Amygdala (tissue), 56 donors: ENCODE results near the gene RLF.

Experiments
- DNase-seq, 56 donors: peaks; one replicate each; lab custom pipeline; 2025; lab: John Stamatoyannopoulos, UW

Gene RLF

DNA sequence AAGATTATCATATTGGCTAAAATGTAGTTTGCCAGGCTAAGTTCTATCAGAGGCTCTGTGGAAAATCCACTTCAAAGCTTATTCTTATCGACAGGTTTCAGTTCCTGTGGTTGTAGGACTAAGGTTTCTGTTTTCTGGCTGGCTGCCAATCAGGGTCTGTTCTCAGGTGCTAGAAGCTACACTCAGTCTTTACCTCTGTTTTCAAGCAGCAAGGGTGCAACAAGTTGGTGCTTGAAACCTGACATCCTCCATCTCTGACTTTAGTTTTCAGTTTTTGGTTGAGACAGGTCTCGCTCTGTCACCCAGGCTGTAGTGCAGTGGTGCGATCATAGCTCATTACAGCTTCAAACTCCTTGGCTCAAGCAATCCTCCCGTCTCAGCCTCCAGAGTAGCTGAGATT is 71.3 kb downstream of the RLF start:
- no peak for DNase-seq

DNA sequence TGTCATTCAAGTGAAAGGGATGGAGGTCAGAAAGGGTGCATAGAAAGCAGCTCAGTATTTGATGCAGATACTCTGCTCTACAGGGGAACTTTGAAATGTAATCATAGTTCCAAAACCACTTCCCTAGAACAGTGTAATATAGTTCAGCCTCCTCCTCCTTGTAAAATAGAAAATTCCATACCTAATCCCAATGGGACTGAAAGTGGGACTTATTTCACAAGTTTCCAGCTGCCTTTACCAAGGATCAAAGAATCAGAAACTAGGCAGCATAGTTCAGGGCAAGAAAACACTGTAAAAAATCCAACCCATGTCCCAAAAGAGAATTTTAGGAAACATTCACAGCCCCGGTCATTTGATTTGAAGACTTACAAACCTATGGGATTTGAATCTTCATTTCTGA is 78.4 kb downstream of the RLF start:
- no peak for DNase-seq

DNA sequence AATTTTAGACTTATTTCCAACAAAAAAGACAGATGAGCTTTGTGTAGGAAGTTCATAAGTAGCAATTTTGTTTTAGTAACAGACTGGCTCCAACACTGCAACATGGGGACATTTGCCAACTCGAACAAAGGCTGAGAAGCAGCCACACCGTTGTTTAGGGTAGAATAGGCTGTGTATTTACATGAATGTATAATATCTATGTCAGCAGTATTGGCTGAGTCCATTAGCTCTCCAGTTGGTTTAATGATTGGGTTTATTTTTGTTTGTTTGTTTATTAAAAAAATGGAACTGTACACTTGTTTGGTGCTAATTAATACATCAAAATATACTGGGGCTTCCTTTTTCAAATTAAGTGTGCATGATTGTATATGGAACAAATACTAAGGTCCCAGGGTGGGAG is 79.2 kb downstream of the RLF start:
- no peak for DNase-seq

- no peak for DNase-seq
These were observed 80.2 kb downstream of the RLF start for GRCh38 chr1:40241362-40241761.

DNA sequence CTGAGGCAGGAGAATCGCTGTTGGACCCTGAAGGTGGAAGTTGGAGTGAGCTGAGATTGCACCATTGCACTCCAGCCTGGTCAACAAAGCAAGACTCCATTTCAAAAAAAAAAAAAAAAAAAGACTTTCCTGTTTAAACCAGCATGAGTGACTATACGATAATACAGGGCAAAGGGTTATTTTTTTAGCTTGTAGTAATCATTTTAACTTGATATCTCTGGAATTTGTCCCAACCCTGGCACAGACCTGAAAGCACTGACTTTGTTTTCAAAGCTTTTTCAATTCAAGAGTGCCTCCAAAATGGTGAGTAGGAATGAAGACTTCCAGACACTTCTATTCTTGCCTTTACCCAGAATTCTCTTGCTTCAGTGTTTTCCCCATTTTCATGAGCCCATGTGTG is 82.2 kb downstream of the RLF start:
- no peak for DNase-seq

DNA sequence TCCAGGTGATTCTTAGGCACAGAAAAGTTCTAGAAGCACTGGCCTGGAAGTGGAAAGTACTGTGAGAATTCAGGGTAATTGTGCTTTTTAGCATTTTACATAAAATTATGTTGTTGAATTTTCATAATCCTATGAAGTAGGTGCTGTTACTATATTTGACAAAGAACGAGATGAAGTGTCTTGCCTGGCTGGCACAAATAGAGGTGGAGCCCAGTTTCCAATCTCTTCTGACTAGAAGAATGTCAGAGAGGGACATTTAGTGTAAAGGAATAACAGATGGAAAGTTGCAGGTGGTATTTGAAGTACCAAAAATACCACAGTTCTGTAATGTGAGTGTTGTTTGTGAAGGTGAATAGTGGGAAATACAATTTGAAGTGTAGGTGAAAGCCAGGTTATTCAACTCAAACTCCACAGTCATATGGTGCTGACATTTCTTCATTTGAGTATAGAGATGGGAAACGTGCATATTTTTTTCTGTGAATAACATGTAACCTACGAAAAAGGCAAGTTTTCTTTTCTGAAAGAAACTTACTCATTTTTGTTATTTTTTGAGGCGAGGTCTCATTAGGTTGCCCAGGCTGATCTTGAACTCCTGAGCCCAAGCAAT is 83.1 kb downstream of the RLF start:
- no peak for DNase-seq

DNA sequence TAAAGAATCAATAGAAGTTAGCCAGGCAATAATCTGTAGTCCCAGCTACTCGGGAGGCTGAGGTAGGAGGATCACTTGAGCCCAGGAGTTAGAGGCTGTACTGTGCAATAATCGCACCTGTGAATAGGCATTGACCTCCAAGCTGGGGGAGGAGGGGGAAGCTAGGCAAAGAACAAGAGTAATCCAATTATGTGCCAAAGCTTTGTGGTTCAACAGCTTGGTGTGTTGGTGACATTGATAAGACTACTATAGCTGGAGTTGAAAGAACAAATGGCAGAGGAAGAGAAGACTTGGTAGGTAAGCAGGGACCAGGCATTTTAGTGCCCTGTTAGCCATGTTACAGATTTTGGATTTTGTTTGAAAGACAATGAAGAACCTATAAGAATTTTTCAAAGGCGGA is 84.5 kb downstream of the RLF start:
- DNase-seq = no peak

- DNase-seq = no peak
These were observed 86.5 kb downstream of the RLF start, which contains the start of gene TMCO2 for GRCh38 chr1:40247655-40248054. TSS of gene TMCO2 (plus strand) at chr1:40247937. CDS start at chr1:40247994, 57 bp downstream.

GRCh38 chr1:40248412-40248811 is 87.2 kb downstream of the RLF start:
- no peak for DNase-seq

- no peak for DNase-seq
These were observed 90.3 kb downstream of the RLF start for GRCh38 chr1:40251456-40251855.

- DNase-seq = no peak
These were observed 91.4 kb downstream of the RLF start for GRCh38 chr1:40252601-40253000.

DNA sequence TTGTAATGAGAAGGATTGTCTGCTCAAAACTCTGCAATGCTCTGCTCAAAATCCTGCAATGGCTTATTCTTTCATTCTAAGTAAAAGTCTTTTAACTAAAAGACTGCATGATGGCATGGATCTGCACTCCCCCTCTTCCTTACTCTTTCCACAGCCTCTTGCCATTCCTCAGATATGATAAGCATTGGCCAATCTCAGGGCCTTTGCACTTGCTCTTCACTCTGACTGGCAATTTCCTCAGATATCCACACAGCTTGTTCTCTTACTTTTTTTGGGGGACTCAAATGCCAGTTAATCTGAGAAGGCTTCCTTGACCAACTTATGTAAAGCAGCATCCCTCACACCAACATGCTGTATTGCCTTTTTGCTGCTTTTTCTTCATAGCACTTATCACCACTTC is 94.0 kb downstream of the RLF start:
- DNase-seq = no peak

- DNase-seq = no peak
These were observed 95.4 kb downstream of the RLF start for GRCh38 chr1:40256401-40257084.

- DNase-seq = peak in 1 of 56 donors; percentile 38
These were observed 96.1 kb downstream of the RLF start for GRCh38 chr1:40257313-40257687.

GRCh38 chr1:40257688-40258444 is 96.7 kb downstream of the RLF start, which contains the start of gene ZMPSTE24:
TSS of gene ZMPSTE24 (plus strand) at chr1:40258236. CDS start at chr1:40258272, 36 bp downstream.
- peak; percentile 79 to 99 (median 94) for DNase-seq

DNA sequence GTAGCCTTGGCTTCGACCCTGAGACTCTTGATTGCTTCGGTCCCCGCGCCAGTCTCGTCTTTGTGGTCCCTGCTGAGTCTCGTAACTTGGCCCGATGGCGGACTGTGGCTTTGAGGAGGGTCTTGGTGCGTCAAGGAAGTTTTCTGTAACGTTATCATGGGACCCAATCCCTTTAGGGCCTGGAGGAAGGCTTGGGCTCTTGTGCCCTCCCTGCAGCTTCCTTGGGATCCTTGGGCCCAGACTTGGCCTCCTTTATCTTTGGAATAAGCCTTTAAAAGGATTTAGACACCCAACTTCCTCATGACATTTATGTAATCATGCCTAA is 97.2 kb downstream of the RLF start:
- DNase-seq = peak in 1 of 56 donors; percentile 34

DNA sequence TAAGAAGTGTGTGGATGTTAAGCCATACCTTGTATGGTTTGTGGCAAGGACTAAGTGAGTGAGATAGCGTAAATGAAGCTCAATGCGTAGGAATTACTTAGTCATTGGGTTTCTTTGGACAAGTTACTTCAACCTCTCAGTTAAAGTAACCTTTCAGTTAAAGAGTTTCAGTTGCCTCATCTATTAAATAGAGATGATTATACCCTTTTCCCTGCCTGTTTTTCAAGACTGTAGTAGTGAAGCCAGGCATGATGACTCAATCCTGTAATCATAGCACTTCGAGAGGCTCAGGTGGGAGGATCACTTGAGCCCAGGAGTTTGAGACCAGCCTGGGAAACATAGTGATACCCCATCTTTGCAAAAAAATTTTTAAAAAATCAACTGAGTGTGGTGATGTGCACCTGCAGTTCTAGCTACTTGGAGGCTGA is 103.2 kb downstream of the RLF start:
- no peak for DNase-seq

GRCh38 chr1:40265298-40265697 is 104.1 kb downstream of the RLF start:
- no peak for DNase-seq

GRCh38 chr1:40265919-40266318 is 104.7 kb downstream of the RLF start:
- DNase-seq = no peak

- DNase-seq = no peak
These were observed 105.8 kb downstream of the RLF start for GRCh38 chr1:40266786-40267535.

DNA sequence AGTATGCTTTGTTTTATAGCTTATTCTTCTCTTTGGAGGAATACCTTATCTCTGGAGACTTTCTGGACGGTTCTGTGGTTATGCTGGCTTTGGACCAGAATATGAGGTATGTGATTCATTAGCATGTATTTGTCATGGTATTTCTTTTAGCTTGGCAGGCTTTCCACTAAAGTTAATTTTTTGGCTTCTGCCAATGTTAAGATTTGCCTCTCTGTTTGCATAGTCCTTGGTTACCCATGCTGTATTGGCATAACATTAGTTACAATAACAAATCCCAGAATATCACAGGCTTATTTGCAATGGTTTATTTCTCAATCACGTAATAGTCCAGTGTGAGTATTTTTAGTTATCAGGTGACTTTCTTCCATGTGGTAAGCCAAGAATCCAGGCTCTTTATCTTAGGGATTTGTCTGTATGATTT is 106.6 kb downstream of the RLF start:
- no peak for DNase-seq
